NB4 (cell line): Measurements from ENCODE around the gene TOR2A.

Experiments used
- DNase-seq: peaks from one replicate; pipeline ENCODE4 v3.0.0; 2010; ENCODE audit warnings: low read depth
- H3K4me3 ChIP-seq: one replicate; pipeline ENCODE4 v1.5.1; 2011; ENCODE audit warnings: mild to moderate bottlenecking, low read depth, low read length, moderate library complexity
- CTCF ChIP-seq: IDR thresholded peaks from one replicate; pipeline ENCODE4 v1.5.1; 2012; ENCODE audit warnings: low read depth, low read length
- MYC ChIP-seq: IDR thresholded peaks from 2 replicates; pipeline ENCODE4 v1.6.1; 2011; ENCODE audit warnings: low read depth, low read length
- POLR2A ChIP-seq: IDR thresholded peaks from 2 replicates; pipeline ENCODE4 v1.6.1; 2011; ENCODE audit warnings: mild to moderate bottlenecking; ENCODE audit not compliant: insufficient read length; ENCODE audit errors: extremely low read depth
- TF ChIP-seq, protein P1 (sequence below): IDR thresholded peaks from 2 replicates; pipeline ENCODE4 v1.6.1; 2011; ENCODE audit warnings: low read depth, low read length

Gene TOR2A

GRCh38 chr9:127723444-127723843 is 11.7 kb downstream of the TOR2A start:
- TF ChIP-seq MYC: no peak
- TF ChIP-seq, protein P1, sequence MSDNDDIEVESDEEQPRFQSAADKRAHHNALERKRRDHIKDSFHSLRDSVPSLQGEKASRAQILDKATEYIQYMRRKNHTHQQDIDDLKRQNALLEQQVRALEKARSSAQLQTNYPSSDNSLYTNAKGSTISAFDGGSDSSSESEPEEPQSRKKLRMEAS: no peak
- TF ChIP-seq CTCF: no peak
- no peak for TF ChIP-seq POLR2A
- no peak for DNase-seq
- H3K4me3 ChIP-seq: no peak overlapping the region

- no peak overlapping the region for H3K4me3 ChIP-seq
- TF ChIP-seq, protein P1: no peak
- TF ChIP-seq POLR2A: no peak
- no peak for TF ChIP-seq CTCF
- TF ChIP-seq MYC: no peak
- DNase-seq: no peak
Observed at GRCh38 chr9:127723013-127723412, 12.1 kb downstream of the TOR2A start.

GRCh38 chr9:127722055-127722745 is 12.9 kb downstream of the TOR2A start:
- TF ChIP-seq, protein P1: no peak
- TF ChIP-seq CTCF: no peak
- TF ChIP-seq MYC: no peak
- no peak for TF ChIP-seq POLR2A
- DNase-seq: no peak
- no peak overlapping the region for H3K4me3 ChIP-seq

DNA sequence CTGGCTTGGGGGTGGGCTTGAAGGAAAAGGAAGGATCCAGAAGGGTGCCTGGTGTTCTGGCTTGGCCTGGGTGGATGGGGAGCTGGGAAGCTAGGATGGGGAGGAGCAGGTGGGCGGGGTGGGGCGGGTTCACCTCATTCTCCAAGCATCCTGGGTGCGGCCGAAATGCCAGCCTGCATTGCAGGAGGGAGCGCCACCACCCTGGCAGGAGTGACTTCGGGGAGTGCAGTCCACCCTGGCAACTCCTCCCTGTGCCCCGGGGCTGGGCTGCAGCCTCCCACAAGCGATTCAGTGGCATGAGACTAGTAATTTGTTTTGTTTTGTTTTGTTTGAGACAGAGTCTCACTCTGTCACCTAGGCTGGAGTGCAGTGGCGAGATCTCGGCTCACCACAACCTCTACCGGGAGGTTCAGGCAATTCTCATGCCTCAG is 13.7 kb downstream of the TOR2A start:
- no peak overlapping the region for H3K4me3 ChIP-seq
- no peak for DNase-seq
- TF ChIP-seq CTCF: no peak
- no peak for TF ChIP-seq MYC

DNA sequence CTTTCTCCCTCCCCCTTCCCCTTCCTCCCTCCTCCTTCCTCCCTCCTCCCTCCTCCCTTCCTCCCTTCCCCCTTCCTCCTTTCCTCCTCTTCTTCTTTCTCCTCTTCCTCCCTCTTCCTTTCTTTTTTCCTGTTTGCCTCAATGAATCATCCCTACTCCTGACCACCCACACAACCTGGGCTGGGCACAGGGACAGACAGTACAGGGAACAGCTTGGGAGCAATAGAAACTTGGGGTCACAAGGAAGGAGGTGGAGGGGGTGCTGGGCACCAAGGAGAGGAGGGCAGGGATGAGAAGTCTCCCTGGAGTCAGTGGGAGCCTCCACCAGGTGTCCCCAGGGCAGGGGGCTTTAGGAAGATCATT is 14.2 kb downstream of the TOR2A start:
- TF ChIP-seq MYC (no peak), CTCF (no peak), POLR2A (no peak)
- TF ChIP-seq, protein P1: no peak

More for the DNA sequence above, 14.2 kb downstream of the TOR2A start:
- DNase-seq: no peak
- H3K4me3 ChIP-seq: no peak overlapping the region
